HG03108 (cell line): ENCODE results near the gene DACH1.
"Not testable (repeated sequence)": the region's sequence is repeated elsewhere in the genome, so short reads cannot be mapped to it uniquely, and the experiment has no call there.

Experiments
- ATAC-seq: cut with Tn5 transposase; IDR thresholded peaks from one replicate; pipeline ENCODE4 v1.9.1; 2021; ENCODE audit warnings: moderate library complexity; ENCODE audit not compliant: unreplicated experiment

DACH1 gene

DNA sequence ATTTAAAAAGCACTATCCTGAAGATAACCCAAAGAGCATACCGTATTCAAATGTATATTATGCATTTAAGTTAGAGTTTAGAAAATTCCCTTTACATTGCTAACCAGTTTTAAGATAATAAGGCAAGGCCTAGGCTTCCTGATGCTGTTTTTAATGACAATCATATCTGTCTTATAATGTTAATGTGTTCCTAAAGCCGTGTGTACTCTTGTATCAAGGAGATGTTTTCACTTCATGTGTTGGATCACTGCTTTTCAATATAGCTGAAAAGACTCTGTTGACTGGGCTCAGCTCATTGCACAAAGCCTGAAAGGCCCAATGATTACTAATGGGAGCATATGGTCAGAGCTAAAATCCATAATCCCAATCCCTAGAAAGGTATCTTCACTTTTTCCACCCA lies 81.6 kb downstream of the DACH1 start:
- ATAC-seq = no peak

DNA sequence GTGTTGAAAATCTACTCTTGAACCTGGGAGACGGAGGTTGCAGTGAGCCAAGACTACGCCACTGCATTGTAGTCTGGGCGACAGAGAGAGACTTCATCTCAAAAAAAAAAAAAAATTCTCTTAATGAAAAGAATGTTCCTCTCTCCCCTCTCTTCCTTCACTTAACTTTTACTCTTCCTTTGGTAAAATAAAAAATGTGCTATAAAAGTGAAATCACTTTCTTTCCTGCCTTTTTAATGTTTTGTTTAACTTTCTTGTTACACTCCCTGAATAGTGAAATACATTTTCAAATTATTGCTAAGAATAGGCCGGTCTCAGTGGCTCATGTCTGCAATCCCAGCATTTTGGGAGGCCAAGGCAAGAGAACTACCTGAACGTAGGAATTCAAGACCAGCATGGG lies 86.5 kb downstream of the DACH1 start:
- no peak for ATAC-seq

DNA sequence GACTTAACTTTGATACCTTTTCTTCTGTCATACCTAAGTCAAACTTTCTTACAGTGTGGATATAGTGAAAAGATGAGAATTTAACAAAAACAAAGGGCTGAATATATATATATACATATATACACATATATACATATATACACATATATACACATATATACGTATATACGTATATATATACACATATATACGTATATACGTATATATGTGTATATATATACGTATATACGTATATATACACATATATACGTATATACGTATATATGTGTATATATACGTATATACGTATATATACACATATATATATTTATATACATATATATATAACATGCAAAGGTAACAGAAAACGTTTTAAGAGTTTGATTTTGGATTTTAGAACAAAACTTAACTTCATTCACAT lies 88.0 kb downstream of the DACH1 start:
- not testable (repeated sequence) for ATAC-seq

DNA sequence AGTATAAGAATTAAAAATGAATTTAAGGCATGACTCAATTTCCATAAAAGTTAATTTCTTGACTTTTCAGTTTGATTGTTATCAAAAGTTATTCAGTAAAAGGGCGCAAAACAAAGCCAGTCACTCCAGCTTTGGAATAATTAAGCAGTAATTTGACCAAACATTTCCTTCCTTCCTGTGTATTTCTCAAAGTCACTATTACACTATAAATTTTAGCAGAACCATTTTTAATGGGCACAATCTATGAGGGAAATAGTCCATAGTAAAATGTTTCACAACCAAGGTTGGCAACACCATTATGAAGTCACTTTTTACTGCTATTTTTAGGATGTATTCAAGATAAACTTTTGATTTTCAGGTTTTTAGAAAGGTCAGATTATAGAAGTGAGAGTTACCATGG lies 91.0 kb downstream of the DACH1 start:
- ATAC-seq = no peak

DNA sequence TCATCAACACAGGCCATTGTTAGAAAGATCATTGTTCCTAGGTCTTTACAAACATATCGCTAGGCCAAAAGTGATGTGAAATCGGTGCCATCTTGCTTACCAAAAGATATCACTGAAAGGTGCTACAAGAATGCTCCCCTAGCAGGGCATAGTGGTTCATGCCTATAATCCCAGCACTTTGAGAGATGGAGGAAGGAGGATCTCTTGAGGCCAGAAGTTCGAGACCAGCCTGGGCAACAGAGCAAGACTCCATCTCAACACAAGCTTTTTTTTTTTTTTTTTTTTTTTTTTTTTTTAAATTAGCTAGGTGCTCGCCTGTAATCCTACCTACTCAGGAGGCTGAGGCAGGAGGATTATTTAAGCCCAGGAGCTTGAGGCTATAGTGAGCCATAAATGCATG lies 92.1 kb downstream of the DACH1 start:
- no peak for ATAC-seq

DNA sequence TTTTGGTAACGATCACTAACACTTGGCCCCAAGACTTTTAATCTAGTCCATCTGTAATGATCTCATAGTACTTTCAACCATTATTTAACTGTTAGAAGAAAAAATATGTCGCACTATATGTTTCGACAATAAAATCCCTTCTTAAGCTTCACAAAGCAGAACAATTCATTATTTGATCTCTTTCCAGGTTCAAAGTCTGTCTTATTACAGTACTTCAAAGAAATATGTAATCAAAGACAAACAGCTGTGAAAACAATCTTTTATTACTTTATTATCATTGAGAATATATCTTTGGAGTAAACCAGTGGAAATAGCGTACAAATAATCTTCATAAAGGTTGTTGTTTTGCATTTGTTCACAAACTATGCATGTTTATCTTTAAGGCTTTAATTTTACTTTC lies 93.5 kb downstream of the DACH1 start:
- no peak for ATAC-seq

DNA sequence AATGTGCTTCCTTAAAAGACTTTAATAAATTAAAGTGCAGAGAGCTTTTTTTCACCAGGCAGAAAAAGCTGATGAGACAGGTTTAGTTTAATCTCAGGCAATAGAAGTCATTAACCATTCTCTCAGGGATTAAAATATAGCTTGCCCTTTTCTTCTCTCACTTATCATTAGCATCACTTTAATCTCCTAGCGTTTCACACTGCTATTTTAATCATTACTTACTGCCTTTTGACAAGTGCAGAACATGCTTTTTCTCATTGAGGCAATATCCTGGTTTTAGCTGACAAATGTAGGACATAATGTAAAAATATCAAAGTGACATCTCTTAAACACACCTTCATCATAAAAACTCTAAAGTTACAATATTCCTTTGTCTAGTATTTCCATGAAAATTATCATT lies 94.6 kb downstream of the DACH1 start:
- ATAC-seq = no peak

DNA sequence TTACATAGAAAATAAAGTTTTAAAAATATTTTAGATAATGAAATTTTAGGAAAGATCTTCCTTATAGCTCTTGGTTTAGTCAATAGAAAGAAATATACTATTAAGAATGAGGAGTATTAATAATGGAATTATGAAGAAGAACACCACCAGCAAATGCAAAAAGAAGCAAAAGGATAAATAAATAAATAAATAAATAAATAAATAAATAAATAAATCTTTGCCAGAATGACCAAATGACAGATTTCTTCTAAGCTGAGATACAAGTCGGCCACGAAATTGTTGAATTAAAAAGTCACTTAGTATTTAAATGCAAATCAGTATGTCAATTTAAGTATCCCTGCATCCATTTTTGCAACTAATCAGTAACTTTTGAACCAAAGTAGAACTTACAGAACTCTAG lies 95.9 kb downstream of the DACH1 start:
- ATAC-seq = no peak

DNA sequence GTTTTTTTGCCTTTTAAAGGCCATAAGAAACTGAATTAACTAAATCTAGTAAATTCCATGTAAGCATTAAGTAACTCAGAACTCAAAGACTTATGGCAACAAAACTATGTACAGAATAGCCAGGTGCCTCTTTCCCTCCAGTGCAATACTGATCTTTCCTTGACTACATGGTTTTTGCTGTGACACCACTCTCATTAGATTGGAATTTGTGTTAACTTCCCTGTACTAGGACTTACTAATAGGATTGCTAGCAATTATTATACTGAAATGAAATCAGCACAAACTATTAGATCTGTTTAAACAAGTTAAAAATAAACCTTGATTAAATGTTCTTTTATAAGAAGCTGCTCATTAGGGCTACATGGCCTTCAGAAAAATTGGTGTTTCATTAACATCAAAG lies 96.3 kb downstream of the DACH1 start:
- ATAC-seq = no peak

DNA sequence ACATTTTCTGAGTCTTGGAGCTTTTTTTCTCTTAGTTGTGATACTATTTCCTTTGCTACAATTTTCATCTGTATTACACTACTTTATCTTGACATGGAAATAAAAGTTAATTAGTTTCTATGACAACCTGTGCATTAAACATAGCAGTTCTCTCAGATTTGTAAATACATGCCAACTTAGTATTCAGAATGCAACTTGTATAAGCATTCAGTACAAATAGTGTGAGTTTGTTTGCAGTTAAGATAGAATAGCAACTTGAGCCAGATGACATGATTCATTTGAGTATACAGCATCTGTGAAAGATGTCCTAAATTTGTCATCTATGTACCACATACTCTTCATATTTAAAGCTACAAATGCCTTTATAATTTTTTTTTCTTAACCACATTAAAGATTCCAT lies 98.1 kb downstream of the DACH1 start:
- no peak for ATAC-seq

DNA sequence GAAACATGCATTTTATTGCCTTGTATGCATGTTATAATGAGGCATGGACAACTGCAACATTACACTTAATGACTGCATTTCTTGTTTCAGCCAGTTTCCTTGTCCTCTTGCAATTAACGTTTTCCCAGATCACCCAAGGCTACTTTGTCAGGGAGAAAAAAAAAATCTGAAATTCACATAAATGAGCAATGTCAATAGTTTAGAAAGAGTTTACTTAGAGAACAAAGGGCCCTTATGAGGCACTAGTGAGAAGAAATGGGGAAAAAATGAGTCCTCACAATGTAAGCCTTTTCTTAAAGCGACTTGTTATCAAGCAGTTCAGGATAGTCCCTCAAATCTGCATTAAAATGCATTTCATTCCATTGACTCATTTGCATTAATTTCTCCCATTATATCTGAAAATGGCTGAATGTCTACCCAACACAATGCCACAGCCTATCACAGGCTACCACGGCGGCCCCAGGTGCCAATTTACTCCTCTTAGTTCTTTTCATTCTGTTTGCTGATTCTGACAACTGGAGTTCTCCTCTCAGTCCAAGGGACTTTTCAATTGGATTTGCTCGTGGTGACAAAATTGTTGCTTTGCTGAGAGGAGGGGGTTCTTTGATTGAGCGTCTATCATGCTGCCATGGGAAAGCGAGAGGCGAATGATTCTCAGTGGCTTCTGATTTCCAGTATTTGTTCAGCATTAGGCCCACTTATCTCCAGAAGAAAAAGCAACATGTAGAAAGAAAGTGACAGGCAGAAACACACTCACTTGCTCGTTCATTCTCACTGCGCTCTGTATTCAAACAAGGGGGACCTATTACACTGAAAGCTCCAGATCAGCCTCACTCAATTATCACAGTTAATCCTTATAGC lies 107.1 kb downstream of the DACH1 start:
- ATAC-seq = no peak

DNA sequence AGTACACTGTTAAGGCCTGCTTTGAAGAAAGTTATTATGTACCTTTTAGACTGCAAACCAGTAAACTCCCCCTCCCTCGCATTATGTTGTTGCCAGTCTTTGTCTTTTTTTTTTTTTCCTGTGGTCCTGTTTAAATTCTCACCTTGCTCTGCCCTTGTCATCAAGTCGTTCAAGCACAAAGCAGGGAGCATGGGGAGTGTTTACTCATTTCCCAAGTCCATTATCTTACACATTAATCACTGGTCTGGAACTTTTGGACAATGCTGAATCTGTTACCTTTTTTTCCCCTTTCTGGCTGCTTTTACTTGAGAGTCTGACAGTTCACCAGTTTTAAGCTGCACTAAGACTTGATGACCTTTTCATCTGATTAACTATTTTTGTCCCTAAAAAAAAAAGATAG lies 108.2 kb downstream of the DACH1 start:
- no peak for ATAC-seq

DNA sequence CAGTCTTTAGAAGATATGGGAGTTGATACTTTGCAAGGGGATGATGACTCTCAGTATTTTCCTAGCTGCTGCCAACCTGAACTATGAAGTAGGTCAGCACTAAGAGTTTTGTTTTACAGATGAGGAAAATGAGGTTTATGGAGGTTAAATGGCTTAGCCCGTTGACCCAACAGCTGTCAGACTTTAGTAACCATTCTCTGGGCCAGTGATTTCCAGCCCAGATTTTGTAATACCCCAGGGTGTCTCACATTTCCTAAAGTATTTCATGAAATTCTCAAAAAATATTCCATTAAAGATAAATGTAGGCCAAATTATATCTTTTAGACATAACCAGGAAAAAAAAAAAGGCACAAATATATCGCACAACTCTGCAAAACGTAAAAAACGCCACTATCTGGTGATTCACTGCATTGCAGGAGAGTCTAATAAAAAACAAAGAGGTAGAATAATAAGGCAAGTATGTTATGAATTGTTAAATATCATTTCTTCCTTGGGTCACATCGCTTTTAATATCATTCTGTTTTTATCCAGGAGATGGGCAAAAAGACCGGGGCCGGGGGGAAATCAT lies 112.5 kb downstream of the DACH1 start:
- no peak for ATAC-seq

DNA sequence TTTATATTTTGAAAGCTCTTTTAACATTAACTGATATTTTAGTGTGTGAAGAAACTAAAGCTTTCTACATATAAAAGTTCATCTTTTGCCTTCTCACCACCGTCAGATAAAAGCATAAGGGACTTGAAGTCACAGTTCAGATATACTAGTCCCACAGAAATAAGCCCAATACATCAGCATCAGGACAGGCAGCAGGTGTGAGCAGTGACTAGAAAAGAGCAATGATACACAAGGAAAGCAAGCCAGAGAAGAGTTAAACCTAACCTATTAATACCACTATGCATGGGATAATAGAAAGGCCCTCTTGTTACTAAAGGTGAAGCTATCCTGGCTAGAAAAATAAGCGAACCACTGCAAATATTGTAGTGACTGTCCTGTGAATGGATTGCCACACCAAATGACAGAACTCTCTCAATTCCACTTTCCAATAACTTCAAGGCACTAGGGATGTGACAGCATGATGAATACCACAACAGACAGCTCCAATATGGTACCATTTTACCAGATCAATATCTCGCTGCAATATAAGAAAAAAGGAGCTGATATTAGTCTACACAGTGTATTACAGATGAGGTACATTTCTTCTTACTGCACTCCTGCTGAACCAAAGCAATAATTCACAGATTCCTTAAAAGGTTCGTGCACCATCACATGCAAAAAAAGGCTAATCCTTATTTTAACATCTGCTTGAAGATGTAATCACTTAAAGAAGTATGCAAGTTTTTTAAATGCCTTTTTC lies 114.1 kb downstream of the DACH1 start:
- ATAC-seq = no peak

DNA sequence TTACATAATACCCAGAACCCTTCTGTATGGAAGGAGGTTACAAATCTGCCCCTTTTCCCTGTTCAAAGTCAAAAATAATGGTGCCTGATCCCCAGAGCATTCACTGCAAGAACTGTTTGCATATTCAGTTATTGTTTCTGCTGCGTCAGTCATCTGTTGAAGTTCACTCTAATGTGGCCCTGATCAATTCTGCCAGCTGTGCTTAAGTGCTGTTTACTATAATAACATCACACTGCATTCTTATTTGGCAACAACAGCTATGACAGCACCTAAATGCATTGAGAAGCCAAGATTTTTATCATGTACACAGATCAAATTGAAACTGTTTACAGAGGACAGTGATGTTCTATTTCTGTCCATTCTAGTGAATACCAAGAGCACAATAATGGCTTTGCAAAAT lies 115.9 kb downstream of the DACH1 start:
- ATAC-seq = no peak

DNA sequence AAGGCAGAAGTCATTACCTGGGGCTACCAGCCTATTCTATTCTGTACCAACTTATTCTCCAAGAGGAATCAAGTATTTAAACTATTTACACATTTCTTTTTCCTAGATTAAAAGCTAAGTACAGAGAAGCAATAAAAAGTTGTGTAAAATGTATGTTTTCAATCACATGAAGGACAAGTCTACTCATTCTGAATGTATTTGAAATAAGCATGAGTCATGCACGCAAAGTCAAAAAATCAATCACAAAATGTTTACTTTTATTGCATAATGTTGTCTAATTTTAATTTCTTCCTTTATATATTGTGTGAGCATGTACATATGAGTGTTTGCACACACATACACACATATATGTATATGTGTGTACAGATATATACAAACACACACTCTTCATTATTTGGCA lies 136.7 kb downstream of the DACH1 start:
- no peak for ATAC-seq

DNA sequence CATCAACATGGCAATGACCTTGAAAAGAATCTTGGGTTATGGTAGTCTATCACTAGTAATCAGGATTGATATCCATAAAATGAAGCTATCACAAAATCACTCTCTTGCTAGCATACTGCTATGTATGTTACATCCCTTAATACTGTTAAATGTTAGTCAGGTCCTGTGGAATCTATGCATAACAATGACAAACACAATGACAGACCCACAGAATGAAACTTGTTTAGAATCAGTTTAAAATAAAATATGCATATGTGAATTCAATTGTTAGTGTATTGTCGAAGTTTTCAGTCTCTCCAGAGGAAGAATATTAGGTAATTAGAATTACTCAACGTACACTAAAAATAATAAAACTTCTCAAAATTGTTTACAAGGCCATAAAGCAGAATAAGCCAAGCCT lies 137.6 kb downstream of the DACH1 start:
- ATAC-seq = no peak

DNA sequence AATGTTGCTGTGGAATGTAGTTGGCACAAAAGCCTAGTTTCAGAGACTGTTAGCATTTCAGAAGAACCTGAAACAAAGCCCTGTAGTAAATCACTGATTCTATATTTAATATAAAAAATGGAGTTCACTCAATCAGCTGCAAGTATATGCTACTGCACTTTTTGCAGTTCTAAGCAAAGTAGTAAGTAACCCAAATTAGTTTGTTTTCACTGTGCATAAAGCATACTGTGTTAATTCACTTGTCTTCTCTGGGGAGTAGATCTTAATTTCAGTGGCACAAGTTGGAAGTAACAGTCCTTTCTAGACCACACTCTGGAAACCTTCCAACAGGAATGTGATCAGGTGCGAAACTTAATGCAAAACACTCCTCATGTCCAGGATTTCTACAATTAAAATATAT lies 139.3 kb downstream of the DACH1 start:
- ATAC-seq = no peak

DNA sequence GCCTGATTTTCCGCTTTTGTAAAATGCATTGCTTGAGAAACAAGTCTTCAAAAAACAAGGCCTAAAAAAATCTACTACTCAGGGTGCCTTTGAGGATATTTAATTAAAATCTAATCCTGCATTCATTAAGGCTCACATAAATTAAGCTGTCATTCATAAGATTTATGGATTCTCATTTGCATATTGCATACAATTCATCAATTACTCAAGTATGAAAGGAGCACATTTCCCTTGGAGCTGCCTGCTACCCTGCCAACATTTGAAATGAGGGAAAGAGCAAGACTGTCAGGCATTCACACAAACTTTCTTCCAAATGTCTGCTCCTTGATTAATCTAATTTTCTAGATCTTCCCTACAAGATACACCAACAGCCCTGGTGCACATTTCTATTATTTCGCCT lies 140.0 kb downstream of the DACH1 start:
- no peak for ATAC-seq

DNA sequence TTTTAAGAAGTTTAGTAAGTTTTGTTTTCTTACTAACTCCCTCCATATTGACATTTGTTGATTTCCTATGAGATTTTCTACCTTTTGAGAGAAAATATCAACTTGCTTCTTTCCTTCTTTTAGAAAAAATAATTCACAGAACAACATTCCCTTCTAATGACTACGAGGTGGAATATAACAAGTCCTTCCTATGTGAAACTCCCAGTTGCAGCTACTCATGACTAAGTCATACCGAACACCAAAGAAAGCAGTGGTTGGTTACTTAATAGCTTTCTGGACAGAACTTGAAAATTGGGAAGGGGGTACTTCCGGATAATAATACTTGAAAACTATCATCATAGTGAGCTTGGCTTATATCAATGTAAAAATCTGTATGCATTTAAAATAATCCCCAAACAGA lies 144.8 kb downstream of the DACH1 start:
- ATAC-seq = no peak

DNA sequence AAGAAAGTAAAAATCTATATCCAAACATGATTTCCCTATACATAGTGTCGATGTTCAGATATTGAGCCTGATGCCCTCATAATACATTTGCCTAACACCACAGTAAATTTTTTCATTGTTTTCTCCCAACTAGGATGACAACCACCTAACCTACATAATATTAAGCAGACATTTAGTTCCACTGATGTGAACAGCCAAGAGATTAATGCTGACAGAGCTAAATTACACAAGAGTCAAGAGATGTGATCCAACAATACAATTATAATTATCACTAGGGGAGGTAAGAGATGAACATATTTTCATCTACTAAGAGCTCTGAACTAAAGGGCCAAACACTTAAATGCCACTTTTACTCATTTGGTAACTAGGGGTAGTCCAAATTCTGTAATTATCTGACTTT lies 145.9 kb downstream of the DACH1 start:
- ATAC-seq = no peak

DNA sequence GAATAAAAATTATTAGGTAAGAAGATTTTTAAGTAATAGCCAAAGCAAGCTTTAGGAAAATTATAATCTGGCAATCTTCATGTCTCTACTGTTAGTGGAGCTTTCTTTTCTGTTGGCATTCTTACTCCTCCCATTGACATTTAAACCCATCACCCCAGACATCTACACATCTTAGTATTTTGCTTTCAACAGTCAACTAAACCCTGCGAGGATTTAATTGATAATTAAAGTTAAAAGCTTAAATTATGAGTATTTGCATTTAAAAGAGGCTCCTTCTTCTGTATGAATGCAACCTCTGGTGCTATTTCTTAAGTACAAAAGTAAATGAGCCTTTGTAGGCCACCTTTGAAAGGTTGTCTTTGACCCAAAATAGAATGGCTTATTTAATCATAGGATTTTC lies 148.1 kb downstream of the DACH1 start:
- no peak for ATAC-seq
